Activated CD8-positive, alpha-beta memory T cell treated with anti-CD3 and anti-CD28 coated beads, Interleukin-2, amount 50 U/mL, for 4 hours (primary cell): ENCODE measurements around the gene TMEM248.
"Not testable (repeated sequence)": the region's sequence is repeated elsewhere in the genome, so short reads cannot be mapped to it uniquely, and the experiment has no call there.

ENCODE experiments used
- DNase-seq: peaks from one replicate; pipeline ENCODE4 v3.0.0-alpha.2; 2020

Gene TMEM248

GRCh38 chr7:66920769-66921395 is at the start of gene TMEM248:
TMEM248 (plus strand) TSS chr7:66921225; CDS start chr7:66941866, 20,641 bp downstream.
- DNase-seq, result peak; percentile 91

- no peak for DNase-seq
Observed at GRCh38 chr7:66873476-66873875, 47.5 kb upstream of the TMEM248 start.

- no peak for DNase-seq
Observed at GRCh38 chr7:66877577-66878300, 43.3 kb upstream of the TMEM248 start.

- DNase-seq, result not testable (repeated sequence)
Observed at GRCh38 chr7:66878301-66878685, 42.7 kb upstream of the TMEM248 start.

GRCh38 chr7:66880053-66880452 is 41.0 kb upstream of the TMEM248 start:
- DNase-seq, result no peak

- not testable (repeated sequence) for DNase-seq
Observed at GRCh38 chr7:66880577-66880976, 40.4 kb upstream of the TMEM248 start.

- DNase-seq, result no peak
Observed at GRCh38 chr7:66883716-66884115, 37.3 kb upstream of the TMEM248 start.

- not testable (repeated sequence) for DNase-seq
Observed at GRCh38 chr7:66884556-66884955, 36.5 kb upstream of the TMEM248 start.

GRCh38 chr7:66886152-66886551 is 34.9 kb upstream of the TMEM248 start:
- no peak for DNase-seq

- not testable (repeated sequence) for DNase-seq
Observed at GRCh38 chr7:66888223-66888622, 32.8 kb upstream of the TMEM248 start.

- DNase-seq, result no peak
Observed at GRCh38 chr7:66894463-66895080, 26.5 kb upstream of the TMEM248 start.

- no peak for DNase-seq
Observed at GRCh38 chr7:66896441-66896840, 24.6 kb upstream of the TMEM248 start.

- DNase-seq, result no peak
Observed at GRCh38 chr7:66899552-66900280, 21.3 kb upstream of the TMEM248 start.

GRCh38 chr7:66901941-66902843 is 18.8 kb upstream of the TMEM248 start:
- DNase-seq, result no peak

- DNase-seq, result no peak
Observed at GRCh38 chr7:66902844-66903180, 18.2 kb upstream of the TMEM248 start.

- DNase-seq, result no peak
Observed at GRCh38 chr7:66903360-66904062, 17.5 kb upstream of the TMEM248 start.

- no peak for DNase-seq
Observed at GRCh38 chr7:66904063-66904593, 16.9 kb upstream of the TMEM248 start.

GRCh38 chr7:66905278-66905677 is 15.7 kb upstream of the TMEM248 start:
- DNase-seq, result no peak

GRCh38 chr7:66905689-66906088 is 15.3 kb upstream of the TMEM248 start:
- DNase-seq, result no peak

GRCh38 chr7:66907731-66908130 is 13.3 kb upstream of the TMEM248 start:
- no peak for DNase-seq

GRCh38 chr7:66908598-66908997 is 12.4 kb upstream of the TMEM248 start:
- not testable (repeated sequence) for DNase-seq

- no peak for DNase-seq
Observed at GRCh38 chr7:66910789-66911188, 10.2 kb upstream of the TMEM248 start.
